ENCODE results near the gene RET.

The RET gene

GRCh38 chr10:43062402-43063160 lies 14.3 kb upstream of the RET start:
- H3K4me1 ChIP-seq (ENCODE audit: control insufficient read depth, insufficient read depth, low read length, unreplicated experiment), result no peaks in the 10 kb centered on the region
- H3K79me2 ChIP-seq (ENCODE audit: control insufficient read depth, insufficient read depth, low read length, unreplicated experiment), result no peaks in the 10 kb centered on the region
- H2AFZ ChIP-seq (ENCODE audit: low read length, unreplicated experiment), result no peak overlapping the region
- peaks cover 14% of the 10 kb centered on the region for H3K27me3 ChIP-seq (ENCODE audit: insufficient read depth, low read length)
- H3K4me3 ChIP-seq (ENCODE audit: low read depth, low read length), result no peak overlapping the region
- H3K27ac ChIP-seq (ENCODE audit: low read depth, low read length), result no peak overlapping the region
- no peaks in the 10 kb centered on the region for H3K36me3 ChIP-seq (ENCODE audit: insufficient read depth, low read length)

GRCh38 chr10:43064331-43065075 lies 12.4 kb upstream of the RET start:
- Histone ChIP-seq H3K27me3 (ENCODE audit: insufficient read depth, low read length) (peaks cover 4% of the 10 kb centered on the region; the same call in 1 of the 2 replicates), H3K27ac (ENCODE audit: low read depth, low read length) (no peak overlapping the region), H3K79me2 (ENCODE audit: control insufficient read depth, insufficient read depth, low read length, unreplicated experiment) (no peaks in the 10 kb centered on the region), H2AFZ (ENCODE audit: low read length, unreplicated experiment) (no peak overlapping the region), H3K36me3 (ENCODE audit: insufficient read depth, low read length) (no peaks in the 10 kb centered on the region), H3K4me3 (ENCODE audit: low read depth, low read length) (no peak overlapping the region), H3K4me1 (ENCODE audit: control insufficient read depth, insufficient read depth, low read length, unreplicated experiment) (no peaks in the 10 kb centered on the region)

- H3K27me3 ChIP-seq (ENCODE audit: insufficient read depth, low read length), result no peaks in the 10 kb centered on the region; the same call in 1 of the 2 replicates
- no peaks in the 10 kb centered on the region for H3K36me3 ChIP-seq (ENCODE audit: insufficient read depth, low read length)
These were observed 11.6 kb upstream of the RET start for GRCh38 chr10:43065234-43065633.

GRCh38 chr10:43065761-43066160 lies 11.1 kb upstream of the RET start:
- Histone ChIP-seq H2AFZ (ENCODE audit: low read length, unreplicated experiment) (no peak overlapping the region), H3K36me3 (ENCODE audit: insufficient read depth, low read length) (no peaks in the 10 kb centered on the region), H3K4me1 (ENCODE audit: control insufficient read depth, insufficient read depth, low read length, unreplicated experiment) (no peaks in the 10 kb centered on the region), H3K79me2 (ENCODE audit: control insufficient read depth, insufficient read depth, low read length, unreplicated experiment) (no peaks in the 10 kb centered on the region), H3K27me3 (ENCODE audit: insufficient read depth, low read length) (peaks cover under 1% of the 10 kb centered on the region; the same call in 1 of the 2 replicates), H3K4me3 (ENCODE audit: low read depth, low read length) (no peak overlapping the region), H3K27ac (ENCODE audit: low read depth, low read length) (no peak overlapping the region)

More at GRCh38 chr10:43065234-43065633, 11.6 kb upstream of the RET start:
- H3K4me3 ChIP-seq (ENCODE audit: low read depth, low read length), result no peak overlapping the region
- no peak overlapping the region for H2AFZ ChIP-seq (ENCODE audit: low read length, unreplicated experiment)
- H3K27ac ChIP-seq (ENCODE audit: low read depth, low read length), result no peak overlapping the region
- H3K79me2 ChIP-seq (ENCODE audit: control insufficient read depth, insufficient read depth, low read length, unreplicated experiment), result no peaks in the 10 kb centered on the region
- H3K4me1 ChIP-seq (ENCODE audit: control insufficient read depth, insufficient read depth, low read length, unreplicated experiment), result no peaks in the 10 kb centered on the region

- Histone ChIP-seq H3K27ac (ENCODE audit: low read depth, low read length) (no peak overlapping the region), H3K79me2 (ENCODE audit: control insufficient read depth, insufficient read depth, low read length, unreplicated experiment) (no peaks in the 10 kb centered on the region), H3K36me3 (ENCODE audit: insufficient read depth, low read length) (no peaks in the 10 kb centered on the region), H3K4me1 (ENCODE audit: control insufficient read depth, insufficient read depth, low read length, unreplicated experiment) (no peaks in the 10 kb centered on the region), H3K4me3 (ENCODE audit: low read depth, low read length) (no peak overlapping the region), H3K27me3 (ENCODE audit: insufficient read depth, low read length) (peaks cover 4% of the 10 kb centered on the region; the same call in 1 of the 2 replicates), H2AFZ (ENCODE audit: low read length, unreplicated experiment) (no peak overlapping the region)
These were observed 10.4 kb upstream of the RET start for GRCh38 chr10:43066481-43066880.

GRCh38 chr10:43067391-43068135 lies 9.3 kb upstream of the RET start:
- H3K4me1 ChIP-seq (ENCODE audit: control insufficient read depth, insufficient read depth, low read length, unreplicated experiment), result no peaks in the 10 kb centered on the region
- H2AFZ ChIP-seq (ENCODE audit: low read length, unreplicated experiment), result no peak overlapping the region

GRCh38 chr10:43068136-43068395 lies 8.8 kb upstream of the RET start:
- Histone ChIP-seq H3K79me2 (ENCODE audit: control insufficient read depth, insufficient read depth, low read length, unreplicated experiment) (no peaks in the 10 kb centered on the region), H3K36me3 (ENCODE audit: insufficient read depth, low read length) (no peaks in the 10 kb centered on the region), H3K4me3 (ENCODE audit: low read depth, low read length) (no peak overlapping the region), H3K4me1 (ENCODE audit: control insufficient read depth, insufficient read depth, low read length, unreplicated experiment) (no peaks in the 10 kb centered on the region), H2AFZ (ENCODE audit: low read length, unreplicated experiment) (no peak overlapping the region), H3K27ac (ENCODE audit: low read depth, low read length) (no peak overlapping the region), H3K27me3 (ENCODE audit: insufficient read depth, low read length) (peaks cover 9% of the 10 kb centered on the region)

More at GRCh38 chr10:43067391-43068135, 9.3 kb upstream of the RET start:
- H3K27ac ChIP-seq (ENCODE audit: low read depth, low read length), result no peak overlapping the region
- no peaks in the 10 kb centered on the region for H3K79me2 ChIP-seq (ENCODE audit: control insufficient read depth, insufficient read depth, low read length, unreplicated experiment)
- no peaks in the 10 kb centered on the region for H3K36me3 ChIP-seq (ENCODE audit: insufficient read depth, low read length)
- H3K27me3 ChIP-seq (ENCODE audit: insufficient read depth, low read length), result peaks cover 4% of the 10 kb centered on the region
- no peak overlapping the region for H3K4me3 ChIP-seq (ENCODE audit: low read depth, low read length)

- Histone ChIP-seq H3K4me1 (ENCODE audit: control insufficient read depth, insufficient read depth, low read length, unreplicated experiment) (no peaks in the 10 kb centered on the region), H3K4me3 (ENCODE audit: low read depth, low read length) (no peak overlapping the region), H3K79me2 (ENCODE audit: control insufficient read depth, insufficient read depth, low read length, unreplicated experiment) (no peaks in the 10 kb centered on the region), H3K27ac (ENCODE audit: low read depth, low read length) (no peak overlapping the region), H3K36me3 (ENCODE audit: insufficient read depth, low read length) (no peaks in the 10 kb centered on the region), H3K27me3 (ENCODE audit: insufficient read depth, low read length) (peaks cover 15% of the 10 kb centered on the region), H2AFZ (ENCODE audit: low read length, unreplicated experiment) (no peak overlapping the region)
These were observed 8.2 kb upstream of the RET start for GRCh38 chr10:43068471-43069210.

- no peak overlapping the region for H3K27ac ChIP-seq (ENCODE audit: low read depth, low read length)
- no peak overlapping the region for H3K4me3 ChIP-seq (ENCODE audit: low read depth, low read length)
- H2AFZ ChIP-seq (ENCODE audit: low read length, unreplicated experiment), result no peak overlapping the region
- no peaks in the 10 kb centered on the region for H3K36me3 ChIP-seq (ENCODE audit: insufficient read depth, low read length)
- no peaks in the 10 kb centered on the region for H3K4me1 ChIP-seq (ENCODE audit: control insufficient read depth, insufficient read depth, low read length, unreplicated experiment)
- H3K79me2 ChIP-seq (ENCODE audit: control insufficient read depth, insufficient read depth, low read length, unreplicated experiment), result no peaks in the 10 kb centered on the region
- H3K27me3 ChIP-seq (ENCODE audit: insufficient read depth, low read length), result peaks cover 20% of the 10 kb centered on the region
These were observed 7.7 kb upstream of the RET start for GRCh38 chr10:43069211-43069515.

- Histone ChIP-seq H3K4me3 (ENCODE audit: low read depth, low read length) (no peak overlapping the region), H3K79me2 (ENCODE audit: control insufficient read depth, insufficient read depth, low read length, unreplicated experiment) (no peaks in the 10 kb centered on the region), H3K4me1 (ENCODE audit: control insufficient read depth, insufficient read depth, low read length, unreplicated experiment) (no peaks in the 10 kb centered on the region), H3K36me3 (ENCODE audit: insufficient read depth, low read length) (no peaks in the 10 kb centered on the region), H3K27ac (ENCODE audit: low read depth, low read length) (no peak overlapping the region), H3K27me3 (ENCODE audit: insufficient read depth, low read length) (peaks cover 23% of the 10 kb centered on the region), H2AFZ (ENCODE audit: low read length, unreplicated experiment) (no peak overlapping the region)
These were observed 7.3 kb upstream of the RET start for GRCh38 chr10:43069579-43069978.

All from ACC112 (cell line).